Kidney capillary endothelial cell (primary cell): ENCODE measurements around the gene IGFL2.
"Not testable (repeated sequence)": the region's sequence is repeated elsewhere in the genome, so short reads cannot be mapped to it uniquely, and the experiment has no call there.

Experiments
- DNase-seq: peaks from one replicate; pipeline ENCODE4 v3.0.0-alpha.2; 2018; ENCODE audit warnings: low spot score

Gene IGFL2

GRCh38 chr19:46189971-46190888, 42.2 kb downstream of the IGFL2 start:
- no peak for DNase-seq

- no peak for DNase-seq
These were observed 43.3 kb downstream of the IGFL2 start for GRCh38 chr19:46191356-46191755.

- no peak for DNase-seq
These were observed 43.9 kb downstream of the IGFL2 start for GRCh38 chr19:46191972-46192371.

GRCh38 chr19:46192626-46192991, 44.6 kb downstream of the IGFL2 start:
- DNase-seq, result not testable (repeated sequence)

- DNase-seq, result no peak
These were observed 45.1 kb downstream of the IGFL2 start for GRCh38 chr19:46192992-46193650.

- DNase-seq, result no peak
These were observed 45.6 kb downstream of the IGFL2 start for GRCh38 chr19:46193678-46194077.

GRCh38 chr19:46195104-46195503, 47.1 kb downstream of the IGFL2 start:
- DNase-seq, result no peak

GRCh38 chr19:46195919-46196318, 47.9 kb downstream of the IGFL2 start:
- not testable (repeated sequence) for DNase-seq

GRCh38 chr19:46196410-46197124, 48.5 kb downstream of the IGFL2 start:
- DNase-seq, result no peak

GRCh38 chr19:46197314-46198070, 49.5 kb downstream of the IGFL2 start:
- no peak for DNase-seq

GRCh38 chr19:46198756-46199155, 50.7 kb downstream of the IGFL2 start:
- no peak for DNase-seq

GRCh38 chr19:46201454-46202310, 53.6 kb downstream of the IGFL2 start:
- no peak for DNase-seq

GRCh38 chr19:46202426-46202825, 54.4 kb downstream of the IGFL2 start:
- no peak for DNase-seq

- DNase-seq, result no peak
These were observed 55.1 kb downstream of the IGFL2 start for GRCh38 chr19:46202872-46203860.

- no peak for DNase-seq
These were observed 56.0 kb downstream of the IGFL2 start for GRCh38 chr19:46204008-46204407.

GRCh38 chr19:46205183-46205984, 57.3 kb downstream of the IGFL2 start:
- DNase-seq, result no peak

- no peak for DNase-seq
These were observed 58.1 kb downstream of the IGFL2 start for GRCh38 chr19:46206176-46206575.

GRCh38 chr19:46206682-46207081, 58.6 kb downstream of the IGFL2 start:
- no peak for DNase-seq

- DNase-seq, result not testable (repeated sequence)
These were observed 59.8 kb downstream of the IGFL2 start for GRCh38 chr19:46207858-46208257.
